A549 (cell line): Measurements from ENCODE around the gene CBR1. TPM values are rescaled to one million over a fixed set of nuclear protein-coding genes. Genes with fewer than 3 reads are reported as not detected.

ENCODE experiments used
- ATAC-seq, 2 experiments: fragments of 200-7000 bp in 1 of 2; fragments of >200 bp in 1 of 2; cut with Nextera tagmentation in 1 of 2; cut with Tn5 transposase in 1 of 2; 3 replicates each; pipeline versions ENCODE4 v1.8.0 to v1.9.1; 2018 to 2020; ENCODE audit warnings: mild to moderate bottlenecking in 1 of 2, moderate library complexity in 1 of 2
- CTCF ChIA-PET: fragments of 300-600 bp; sonication (Branson Sonifier 250); formaldehyde crosslinking; extraction: SDS; loops from one replicate; lab custom pipeline; 2021; ENCODE audit warnings: antibody characterized with exemption, inconsistent platforms; lab: Yijun Ruan, JAX
- POLR2A ChIA-PET: fragments of 350-600 bp; formaldehyde crosslinking; extraction: SDS; loops from one replicate; lab custom pipeline; 2021; ENCODE audit warnings: antibody characterized with exemption, inconsistent platforms; lab: Yijun Ruan, JAX
- DNase-seq, 2 experiments: peaks; one replicate each; pipeline versions ENCODE4 v3.0.0 to v3.0.0-alpha.2; 2011 to 2016; ENCODE audit warnings: low read depth in 1 of 2, low spot score in 1 of 2
- FAIRE-seq: peaks from 2 replicates; lab custom pipeline; 2011; peaks lifted over from hg19 to GRCh38; lab: Jason Lieb, UNC
- H3K27ac ChIP-seq, 2 experiments: fragments of >200 bp; sonication (Bioruptor Twin); formaldehyde crosslinking; 3 replicates each; pipeline ENCODE4 v1.5.1; 2016 to 2017
- H3K4me1 ChIP-seq: fragments of >200 bp; sonication (Bioruptor Twin); formaldehyde crosslinking; 3 replicates; pipeline ENCODE4 v1.6.1; 2016
- H3K4me2 ChIP-seq: fragments of >200 bp; sonication (Bioruptor Twin); formaldehyde crosslinking; 3 replicates; pipeline ENCODE4 v1.6.1; 2016
- H3K4me3 ChIP-seq: fragments of >200 bp; sonication (Bioruptor Twin); formaldehyde crosslinking; 3 replicates; pipeline ENCODE4 v1.5.1; 2016
- H3K9me3 ChIP-seq: fragments of >200 bp; sonication (Bioruptor Twin); formaldehyde crosslinking; 3 replicates; pipeline ENCODE4 v1.6.1; 2016
- ESRRA ChIP-seq: fragments of 150-350 bp; IDR thresholded peaks from 2 replicates; pipeline ENCODE4 v1.6.1; 2014; ENCODE audit warnings: mild to moderate bottlenecking, low read length, borderline replicate concordance
- FOXS1 ChIP-seq: fragments of 250-450 bp; sonication (Bioruptor Pico); IDR thresholded peaks from 2 replicates; pipeline ENCODE4 v1.5.0; 2020; ENCODE audit warnings: mild to moderate bottlenecking, moderate library complexity
- GATA3 ChIP-seq: IDR thresholded peaks from 2 replicates; pipeline ENCODE4 v1.6.1; 2012; ENCODE audit warnings: borderline replicate concordance
- HDAC2 ChIP-seq: fragments of 200-600 bp; sonication (generic); IDR thresholded peaks from 2 replicates; pipeline ENCODE4 v1.6.1; 2016
- JUNB ChIP-seq: fragments of >200 bp; sonication (Bioruptor Twin); formaldehyde crosslinking; IDR thresholded peaks from 2 replicates; pipeline ENCODE4 v1.6.1; 2016
- KDM1A ChIP-seq: fragments of 200-600 bp; sonication (generic); IDR thresholded peaks from 2 replicates; pipeline ENCODE4 v1.6.1; 2016; ENCODE audit warnings: low read depth, mild to moderate bottlenecking
- KDM5A ChIP-seq: fragments of 200-600 bp; sonication (generic); IDR thresholded peaks from 2 replicates; pipeline ENCODE4 v1.6.1; 2016; ENCODE audit warnings: antibody characterized with exemption, mild to moderate bottlenecking
- NFE2L2 ChIP-seq: fragments of 150-350 bp; conservative IDR thresholded peaks from 2 replicates; pipeline ENCODE4 v1.6.1; 2014; ENCODE audit warnings: low read length
- POLR2A ChIP-seq: IDR thresholded peaks from 2 replicates; pipeline ENCODE4 v1.6.1; 2012; ENCODE audit warnings: mild to moderate bottlenecking, low read length
- RAD21 ChIP-seq, 2 experiments: fragments of >200 bp in 1 of 2; sonication (Bioruptor Twin) in 1 of 2; formaldehyde crosslinking in 1 of 2; IDR thresholded peaks in 1 of 2; conservative IDR thresholded peaks in 1 of 2; 2 replicates in 1 of 2; 3 replicates in 1 of 2; pipeline ENCODE4 v1.6.1; 2012 to 2018; ENCODE audit warnings: inconsistent platforms in 1 of 2
- RCOR1 ChIP-seq: fragments of 150-350 bp; IDR thresholded peaks from 2 replicates; pipeline ENCODE4 v1.6.1; 2014; ENCODE audit warnings: antibody characterized with exemption, low read length, low read depth
- SMC3 ChIP-seq: fragments of >200 bp; sonication (Bioruptor Twin); formaldehyde crosslinking; IDR thresholded peaks from 3 replicates; pipeline ENCODE4 v1.6.1; 2018; ENCODE audit warnings: inconsistent platforms
- SREBF2 ChIP-seq: fragments of 450-650 bp; IDR thresholded peaks from 2 replicates; pipeline ENCODE4 v1.6.1; 2014; ENCODE audit warnings: mild to moderate bottlenecking, moderate library complexity
- ZC3H11A ChIP-seq: fragments of 450-650 bp; IDR thresholded peaks from 2 replicates; pipeline ENCODE4 v1.6.1; 2014; ENCODE audit warnings: antibody characterized with exemption, mild to moderate bottlenecking
- ZNF302 ChIP-seq: fragments of 250-450 bp; sonication (Bioruptor Pico); IDR thresholded peaks from 2 replicates; pipeline ENCODE4 v1.9.0; 2021; ENCODE audit warnings: inconsistent platforms, mild to moderate bottlenecking, moderate library complexity
- ZSCAN20 ChIP-seq: fragments of 250-450 bp; sonication (Bioruptor Pico); IDR thresholded peaks from 2 replicates; pipeline ENCODE4 v1.8.0; 2022; ENCODE audit warnings: mild to moderate bottlenecking, moderate library complexity
- WGBS: methylation state at CpG from one replicate; pipeline ENCODE4 v1.1.6; 2017; ENCODE audit errors: missing lambda C conversion rate; 5-methylcytosine and 5-hydroxymethylcytosine counted together
- polyA plus RNA-seq, 4 experiments: library from polyadenylated mRNA; depleted of rRNA in 3 of 4; stranded (reverse); fragments of >200 nt; fragmentation: RNase III in 1 of 4; extraction: RNeasy Plus Mini Kit Qiagen cat#74134 plus additional on column Dnase treatment in 1 of 4; gene quantifications; 2 replicates in 3 of 4; 3 replicates in 1 of 4; pipeline ENCODE4 v1.2.3, GENCODE V29; 2011 to 2017
- TF ChIP-seq, protein P1 (sequence below): fragments of 450-650 bp; IDR thresholded peaks from 2 replicates; pipeline ENCODE4 v1.6.1; 2014; ENCODE audit warnings: antibody characterized with exemption
- TF ChIP-seq, protein P2 (sequence below): fragments of >200 bp; sonication (Bioruptor Twin); formaldehyde crosslinking; IDR thresholded peaks from 3 replicates; pipeline ENCODE4 v1.5.1; 2016
- TF ChIP-seq, protein P3 (sequence below): fragments of 250-450 bp; sonication (Bioruptor Pico); IDR thresholded peaks from 2 replicates; pipeline ENCODE4 v1.5.0; 2020; ENCODE audit warnings: low read depth, mild to moderate bottlenecking, moderate library complexity
- TF ChIP-seq, protein P4 (sequence below): fragments of >200 bp; sonication (Bioruptor Twin); formaldehyde crosslinking; IDR thresholded peaks from 2 replicates; pipeline ENCODE4 v1.6.1; 2016

CBR1 gene
- polyA plus RNA-seq, 2 of the 4 experiments (the other 2 are of a cell fraction) = 165 to 208 TPM

DNA sequence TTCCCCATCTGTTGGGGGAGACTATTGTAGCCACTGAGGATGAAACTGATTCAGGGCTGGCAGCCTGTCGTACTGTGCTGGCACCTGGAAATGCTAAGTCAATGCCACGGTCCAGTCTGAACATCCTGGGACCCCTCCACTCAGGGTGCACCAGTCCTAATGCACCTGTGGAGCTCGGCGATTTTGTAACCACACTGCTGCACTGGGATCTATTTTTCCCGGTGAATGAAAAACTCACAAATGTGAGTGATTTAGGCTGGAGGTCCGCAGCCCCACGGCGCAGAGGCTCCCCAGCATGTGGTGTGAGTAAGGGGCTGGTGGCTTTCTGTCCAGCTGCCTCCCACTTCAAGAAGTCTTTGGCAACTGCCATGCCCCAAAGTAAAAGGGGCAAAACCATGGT, 45.0 kb upstream of the CBR1 start:
- DNase-seq (no peak), FAIRE-seq (no peak), ATAC-seq (no peak)
- no peaks in the 10 kb centered on the region for H3K9me3 ChIP-seq
- no peak overlapping the region for H3K27ac ChIP-seq
- ChIA-PET CTCF (interaction anchor here (0.6 to 0.9 kb wide), 2 partner anchors 108 to 1336 kb away, joined by 3 to 5 read pairs; no protein-coding TSS in a partner anchor), POLR2A (no interaction called here)
- H3K4me2 ChIP-seq = no peak overlapping the region
- H3K4me3 ChIP-seq = no peak overlapping the region
- TF ChIP-seq, protein P1, sequence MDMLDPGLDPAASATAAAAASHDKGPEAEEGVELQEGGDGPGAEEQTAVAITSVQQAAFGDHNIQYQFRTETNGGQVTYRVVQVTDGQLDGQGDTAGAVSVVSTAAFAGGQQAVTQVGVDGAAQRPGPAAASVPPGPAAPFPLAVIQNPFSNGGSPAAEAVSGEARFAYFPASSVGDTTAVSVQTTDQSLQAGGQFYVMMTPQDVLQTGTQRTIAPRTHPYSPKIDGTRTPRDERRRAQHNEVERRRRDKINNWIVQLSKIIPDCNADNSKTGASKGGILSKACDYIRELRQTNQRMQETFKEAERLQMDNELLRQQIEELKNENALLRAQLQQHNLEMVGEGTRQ = no peak
- TF ChIP-seq ZC3H11A (no peak), ZSCAN20 (CRISPR knock-in tag) (no peak), NFE2L2 (no peak), FOXS1 (CRISPR knock-in tag) (no peak), KDM1A (no peak), SREBF2 (no peak), ZNF302 (CRISPR knock-in tag) (no peak), RCOR1 (no peak), POLR2A (no peak), ESRRA (no peak), HDAC2 (no peak)
- TF ChIP-seq, protein P2, sequence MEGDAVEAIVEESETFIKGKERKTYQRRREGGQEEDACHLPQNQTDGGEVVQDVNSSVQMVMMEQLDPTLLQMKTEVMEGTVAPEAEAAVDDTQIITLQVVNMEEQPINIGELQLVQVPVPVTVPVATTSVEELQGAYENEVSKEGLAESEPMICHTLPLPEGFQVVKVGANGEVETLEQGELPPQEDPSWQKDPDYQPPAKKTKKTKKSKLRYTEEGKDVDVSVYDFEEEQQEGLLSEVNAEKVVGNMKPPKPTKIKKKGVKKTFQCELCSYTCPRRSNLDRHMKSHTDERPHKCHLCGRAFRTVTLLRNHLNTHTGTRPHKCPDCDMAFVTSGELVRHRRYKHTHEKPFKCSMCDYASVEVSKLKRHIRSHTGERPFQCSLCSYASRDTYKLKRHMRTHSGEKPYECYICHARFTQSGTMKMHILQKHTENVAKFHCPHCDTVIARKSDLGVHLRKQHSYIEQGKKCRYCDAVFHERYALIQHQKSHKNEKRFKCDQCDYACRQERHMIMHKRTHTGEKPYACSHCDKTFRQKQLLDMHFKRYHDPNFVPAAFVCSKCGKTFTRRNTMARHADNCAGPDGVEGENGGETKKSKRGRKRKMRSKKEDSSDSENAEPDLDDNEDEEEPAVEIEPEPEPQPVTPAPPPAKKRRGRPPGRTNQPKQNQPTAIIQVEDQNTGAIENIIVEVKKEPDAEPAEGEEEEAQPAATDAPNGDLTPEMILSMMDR = no peak
- TF ChIP-seq, protein P3, sequence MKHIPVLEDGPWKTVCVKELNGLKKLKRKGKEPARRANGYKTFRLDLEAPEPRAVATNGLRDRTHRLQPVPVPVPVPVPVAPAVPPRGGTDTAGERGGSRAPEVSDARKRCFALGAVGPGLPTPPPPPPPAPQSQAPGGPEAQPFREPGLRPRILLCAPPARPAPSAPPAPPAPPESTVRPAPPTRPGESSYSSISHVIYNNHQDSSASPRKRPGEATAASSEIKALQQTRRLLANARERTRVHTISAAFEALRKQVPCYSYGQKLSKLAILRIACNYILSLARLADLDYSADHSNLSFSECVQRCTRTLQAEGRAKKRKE (CRISPR knock-in tag) = no peak
- 76% methylated on average over 8 of the region's 8 CpGs for WGBS
- H3K4me1 ChIP-seq = no peaks in the 10 kb centered on the region

DNA sequence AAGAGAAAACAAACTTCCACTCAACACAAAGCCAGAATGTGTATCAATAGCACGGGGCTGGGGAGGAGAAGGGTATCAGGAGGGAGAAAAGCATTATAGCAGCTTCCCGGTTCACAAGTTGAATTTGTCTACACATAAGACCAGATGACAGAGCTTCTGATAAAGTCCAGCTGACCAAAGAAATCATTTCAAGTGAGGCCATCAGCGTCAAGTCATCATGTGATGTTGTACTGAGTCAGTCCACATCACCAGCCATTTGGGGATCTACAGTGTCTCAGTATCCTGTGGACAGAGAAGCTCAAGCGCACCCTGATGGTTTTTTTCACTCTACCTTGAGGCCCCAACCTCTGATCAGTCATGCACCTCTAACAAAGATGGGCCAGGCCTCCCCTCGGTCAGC, 42.5 kb upstream of the CBR1 start:
- H3K27ac ChIP-seq = no peak overlapping the region
- no peak overlapping the region for H3K4me2 ChIP-seq
- FAIRE-seq (no peak), DNase-seq (no peak), ATAC-seq (no peak)
- ChIA-PET POLR2A (no interaction called here), CTCF (interaction anchor here (0.7 to 3.8 kb wide), 13 partner anchors 10 to 1396 kb away, joined by 3 to 20 read pairs (median 4); partner anchors contain the start of gene SETD4)
- no peaks in the 10 kb centered on the region for H3K4me1 ChIP-seq
- TF ChIP-seq KDM5A = no peak
- TF ChIP-seq JUNB = no peak
- 64% methylated on average over 5 of the region's 5 CpGs for WGBS
- H3K4me3 ChIP-seq = no peak overlapping the region
- no peaks in the 10 kb centered on the region for H3K9me3 ChIP-seq

DNA sequence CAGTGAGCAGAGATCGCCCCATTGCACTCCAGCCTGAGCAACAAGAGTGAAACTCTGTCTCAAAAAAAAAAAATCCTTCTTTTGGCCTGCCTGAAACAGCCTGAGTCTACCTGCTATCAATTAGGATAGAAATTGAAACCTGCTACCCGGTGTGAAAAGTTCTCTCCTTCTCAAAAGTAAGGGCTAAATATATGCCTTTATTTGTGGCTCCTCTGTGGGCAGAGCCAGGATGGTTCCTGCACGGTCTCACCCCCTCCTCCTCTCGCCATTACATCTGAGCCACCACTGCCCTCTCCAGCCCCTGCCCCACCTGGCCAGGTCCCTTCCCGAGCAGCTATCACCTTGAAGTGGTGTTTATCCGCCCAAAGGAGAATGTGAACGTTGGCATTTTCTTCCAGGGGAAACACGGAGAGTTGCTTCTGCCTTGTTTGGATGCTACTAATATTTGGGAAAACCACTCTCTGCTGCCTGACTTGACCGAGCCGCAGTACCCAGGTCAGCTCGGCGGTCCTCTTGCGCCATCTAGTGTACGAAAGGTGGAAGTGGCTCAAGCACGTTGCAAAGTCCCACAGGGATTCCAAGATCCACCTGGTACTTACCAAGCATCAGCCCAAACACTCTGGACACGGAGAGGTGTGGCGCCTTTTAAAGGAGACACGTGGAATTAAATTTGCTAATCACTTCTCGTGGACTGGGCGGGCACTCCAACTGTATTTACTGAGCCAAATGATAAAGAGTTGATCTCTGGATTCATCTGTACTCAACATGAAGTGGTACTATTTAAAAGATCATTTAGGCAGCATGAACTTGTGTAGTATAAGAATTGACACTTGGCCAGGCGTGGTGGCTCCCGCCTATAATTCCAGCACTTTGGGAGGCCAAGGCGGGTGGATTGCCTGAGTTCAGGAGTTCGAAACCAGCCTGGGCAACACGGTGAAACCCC, 41.4 kb upstream of the CBR1 start:
- FAIRE-seq (no peak), DNase-seq (peak; percentile 51 to 67), ATAC-seq (peak; percentile 91 to 97)
- H3K9me3 ChIP-seq = no peaks in the 10 kb centered on the region
- H3K4me1 ChIP-seq = no peaks in the 10 kb centered on the region
- TF ChIP-seq, protein P2 = peak; percentile 73
- TF ChIP-seq ESRRA (no peak), RAD21 (conservative IDR thresholded peaks at IDR 0.05 in 1 of 2, IDR thresholded peaks at IDR 0.05 in 1 of 2) (peak; percentile 82 to 85), SMC3 (peak; percentile 42; the same call in 1 of the 3 replicates), GATA3 (no peak)
- TF ChIP-seq, protein P4, sequence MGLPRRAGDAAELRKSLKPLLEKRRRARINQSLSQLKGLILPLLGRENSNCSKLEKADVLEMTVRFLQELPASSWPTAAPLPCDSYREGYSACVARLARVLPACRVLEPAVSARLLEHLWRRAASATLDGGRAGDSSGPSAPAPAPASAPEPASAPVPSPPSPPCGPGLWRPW = no peak
- POLR2A ChIA-PET = no interaction called here
- 18% methylated on average over 20 of the region's 25 CpGs for WGBS
- CTCF ChIA-PET = interaction anchor here (0.6 to 3.8 kb wide), 25 partner anchors 9 to 1668 kb away, joined by 3 to 20 read pairs (median 3); partner anchors contain the start of genes CLIC6 and SETD4
- no peak overlapping the region for H3K4me3 ChIP-seq
- no peak overlapping the region for H3K27ac ChIP-seq
- no peak overlapping the region for H3K4me2 ChIP-seq
